Skeletal muscle tissue (tissue), 4 donors: Measurements from ENCODE around the gene PRKAG3. TPM values are rescaled to one million over a fixed set of nuclear protein-coding genes. Genes with fewer than 3 reads are reported as not detected.

Source experiments
- H3K27ac ChIP-seq: one replicate; pipeline ENCODE4 v1.7.0; 2013; ENCODE audit warnings: mild to moderate bottlenecking, low read depth, low read length, inconsistent platforms
- H3K27me3 ChIP-seq, 3 donors: one replicate each; pipeline ENCODE4 v1.7.0; 2013; ENCODE audit warnings: low read length in 3 of 3; ENCODE audit not compliant: control insufficient read depth in 3 of 3, insufficient read depth in 3 of 3
- H3K36me3 ChIP-seq, 3 donors: one replicate each; pipeline ENCODE4 v1.7.0; 2013; ENCODE audit warnings: low read length in 3 of 3; ENCODE audit not compliant: control insufficient read depth in 3 of 3, insufficient read depth in 3 of 3
- H3K4me1 ChIP-seq, 3 donors: one replicate each; pipeline ENCODE4 v1.7.0; 2013; ENCODE audit warnings: low read length in 3 of 3, mild to moderate bottlenecking in 3 of 3; ENCODE audit not compliant: control insufficient read depth in 3 of 3, insufficient read depth in 3 of 3
- H3K4me3 ChIP-seq, 3 donors: one replicate each; pipeline ENCODE4 v1.7.0; 2013; ENCODE audit warnings: low read length in 3 of 3
- H3K9ac ChIP-seq, 3 donors: one replicate each; pipeline ENCODE4 v1.7.0; 2013; ENCODE audit warnings: low read length in 3 of 3, mild to moderate bottlenecking in 3 of 3, moderate library complexity in 2 of 3, low read depth in 1 of 3
- H3K9me3 ChIP-seq, 3 donors: one replicate each; pipeline ENCODE4 v1.7.0; 2013; ENCODE audit warnings: low read length in 3 of 3; ENCODE audit not compliant: control insufficient read depth in 3 of 3
- total RNA-seq: library from RNA; depleted of rRNA; stranded (reverse); fragments of >200 nt; gene quantifications from one replicate; pipeline ENCODE4 v1.2.3, GENCODE V29; 2014
- donor health status: Osteomylitis.

The PRKAG3 gene
- total RNA-seq: 9.9 TPM

GRCh38 chr2:218831378-218831990, at the start of gene PRKAG3:
Gene PRKAG3, minus strand, starts transcription at chr2:218831803.
- H3K4me1 ChIP-seq: peaks cover 58 to 88% (median 65%) of the 10 kb centered on the region in 3 donors
- peak within 1 kb of the TSS; percentile 85 for H3K27ac ChIP-seq
- H3K9me3 ChIP-seq: no peaks in the 10 kb centered on the region
- H3K9ac ChIP-seq: peak within 1 kb of the TSS; percentile 81 to 98 (median 92)
- peak within 1 kb of the TSS; percentile 86 to 97 (median 92) for H3K4me3 ChIP-seq
- H3K27me3 ChIP-seq: no peaks in the 10 kb centered on the region
- peaks cover 0 to 3% (median 2%) of the 10 kb centered on the region in 3 donors for H3K36me3 ChIP-seq

- Histone ChIP-seq H3K4me1 (peaks cover 9 to 15% (median 14%) of the 10 kb centered on the region in 3 donors), H3K9ac (no peak overlapping the region), H3K27ac (no peak overlapping the region), H3K4me3 (no peak overlapping the region), H3K36me3 (no peaks in the 10 kb centered on the region), H3K9me3 (no peaks in the 10 kb centered on the region), H3K27me3 (peaks cover 55 to 73% (median 63%) of the 10 kb centered on the region in 3 donors)
These were observed 49.4 kb upstream of the PRKAG3 start for GRCh38 chr2:218880859-218881594.

- Histone ChIP-seq H3K27ac (no peak within 1 kb of the TSS), H3K36me3 (no peaks in the 10 kb centered on the region), H3K9me3 (no peaks in the 10 kb centered on the region), H3K9ac (peak within 1 kb of the TSS in 1 of 3 donors; percentile 8), H3K4me1 (peaks cover 9 to 15% (median 14%) of the 10 kb centered on the region in 3 donors), H3K4me3 (peak within 1 kb of the TSS in 1 of 3 donors; percentile 22), H3K27me3 (peaks cover 60 to 78% (median 66%) of the 10 kb centered on the region in 3 donors)
These were observed 48.7 kb upstream of the PRKAG3 start, which contains the start of gene WNT10A for GRCh38 chr2:218880102-218880858. Gene WNT10A, plus strand, starts transcription at chr2:218880852. Its CDS starts 144 bp downstream, at chr2:218880996.

GRCh38 chr2:218879776-218880101, 48.1 kb upstream of the PRKAG3 start:
- H3K27me3 ChIP-seq: peaks cover 62 to 79% (median 68%) of the 10 kb centered on the region in 3 donors
- H3K36me3 ChIP-seq: no peaks in the 10 kb centered on the region
- peaks cover 9 to 15% (median 14%) of the 10 kb centered on the region in 3 donors for H3K4me1 ChIP-seq
- no peaks in the 10 kb centered on the region for H3K9me3 ChIP-seq
- H3K27ac ChIP-seq: no peak overlapping the region
- peak overlapping the region in 1 of 3 donors; percentile 22 for H3K4me3 ChIP-seq
- H3K9ac ChIP-seq: peak overlapping the region in 1 of 3 donors; percentile 8

GRCh38 chr2:218878926-218879761, 47.5 kb upstream of the PRKAG3 start:
- Histone ChIP-seq H3K27me3 (peaks cover 68 to 82% (median 73%) of the 10 kb centered on the region in 3 donors), H3K36me3 (no peaks in the 10 kb centered on the region), H3K27ac (no peak overlapping the region), H3K4me1 (peaks cover 9 to 15% (median 14%) of the 10 kb centered on the region in 3 donors), H3K9ac (no peak overlapping the region), H3K9me3 (no peaks in the 10 kb centered on the region), H3K4me3 (no peak overlapping the region)

- Histone ChIP-seq H3K27me3 (peaks cover 71 to 88% (median 80%) of the 10 kb centered on the region in 3 donors), H3K9me3 (no peaks in the 10 kb centered on the region), H3K4me3 (no peak overlapping the region), H3K9ac (no peak overlapping the region), H3K4me1 (peaks cover 5 to 17% (median 17%) of the 10 kb centered on the region in 3 donors), H3K36me3 (no peaks in the 10 kb centered on the region), H3K27ac (no peak overlapping the region)
These were observed 46.9 kb upstream of the PRKAG3 start for GRCh38 chr2:218878486-218878885.

- Histone ChIP-seq H3K4me1 (peaks cover 5 to 20% (median 18%) of the 10 kb centered on the region in 3 donors), H3K36me3 (no peaks in the 10 kb centered on the region)
These were observed 46.3 kb upstream of the PRKAG3 start for GRCh38 chr2:218877891-218878290.

GRCh38 chr2:218877331-218877730, 45.7 kb upstream of the PRKAG3 start:
- Histone ChIP-seq H3K4me3 (no peak overlapping the region), H3K27ac (no peak overlapping the region), H3K27me3 (peaks cover 74 to 91% (median 84%) of the 10 kb centered on the region in 3 donors), H3K9me3 (no peaks in the 10 kb centered on the region), H3K36me3 (no peaks in the 10 kb centered on the region), H3K9ac (no peak overlapping the region), H3K4me1 (peaks cover 5 to 19% (median 17%) of the 10 kb centered on the region in 3 donors)

More at GRCh38 chr2:218877891-218878290, 46.3 kb upstream of the PRKAG3 start:
- Histone ChIP-seq H3K27ac (no peak overlapping the region), H3K9ac (no peak overlapping the region), H3K9me3 (no peaks in the 10 kb centered on the region), H3K27me3 (peaks cover 74 to 91% (median 83%) of the 10 kb centered on the region in 3 donors), H3K4me3 (no peak overlapping the region)

GRCh38 chr2:218876562-218877219, 45.1 kb upstream of the PRKAG3 start:
- no peak overlapping the region for H3K27ac ChIP-seq
- no peaks in the 10 kb centered on the region for H3K9me3 ChIP-seq
- H3K9ac ChIP-seq: no peak overlapping the region
- no peak overlapping the region for H3K4me3 ChIP-seq
- peaks cover 5 to 22% (median 18%) of the 10 kb centered on the region in 3 donors for H3K4me1 ChIP-seq
- no peaks in the 10 kb centered on the region for H3K36me3 ChIP-seq
- H3K27me3 ChIP-seq: peaks cover 74 to 91% (median 84%) of the 10 kb centered on the region in 3 donors
